K562 (cell line): ENCODE results near the gene MILR1. TPM values are rescaled to one million over a fixed set of nuclear protein-coding genes. Genes with fewer than 3 reads are reported as not detected.

Experiments
- ATAC-seq: fragments of 200-7000 bp; cut with Tn5 transposase; 3 replicates; pipeline ENCODE4 v1.9.1; 2020; ENCODE audit warnings: moderate library complexity
- BruUV-seq: library from RNA; stranded (reverse); fragments of 400-500 nt; replicated peaks from 2 replicates; lab custom pipeline; 2021; lab: Mats Ljungman, UMichigan
- CTCF ChIA-PET: fragments of 300-600 bp; formaldehyde crosslinking; extraction: SDS; loops from one replicate; lab custom pipeline; 2021; ENCODE audit warnings: low intra/inter-chr PET ratio; lab: Yijun Ruan, JAX
- POLR2A ChIA-PET: fragments of 300-600, 350-650 bp; sonication (Branson Sonifier 250); formaldehyde crosslinking; extraction: SDS; loops from one replicate; lab custom pipeline; 2021; ENCODE audit warnings: antibody characterized with exemption, inconsistent platforms; lab: Yijun Ruan, JAX
- DNase-seq, 4 experiments: peaks; one replicate each; pipeline versions ENCODE4 v3.0.0 to v3.0.0-alpha.2; 2011 to 2018; ENCODE audit warnings: low spot score in 3 of 4, mixed read lengths in 3 of 4; ENCODE audit errors: extremely low read depth in 1 of 4
- FAIRE-seq: peaks from 2 replicates; lab custom pipeline; 2011; peaks lifted over from hg19 to GRCh38; lab: Jason Lieb, UNC
- H2AFZ ChIP-seq: 2 replicates; pipeline ENCODE4 v1.6.0; 2011; ENCODE audit warnings: low read depth, low read length, control low read depth, inconsistent platforms
- H3K27ac ChIP-seq: fragments of 200-600 bp; 3 replicates; pipeline ENCODE4 v1.8.0; 2011; ENCODE audit warnings: low read depth, mild to moderate bottlenecking, control low read depth, inconsistent platforms, low read length, moderate library complexity, mixed read lengths; ENCODE audit errors: extremely low read depth
- H3K27me3 ChIP-seq, 2 experiments: fragments of 300-600 bp in 1 of 2; 2 replicates in 1 of 2; 3 replicates in 1 of 2; pipeline versions ENCODE4 v1.6.0 to v1.8.0; 2011; ENCODE audit warnings: inconsistent platforms in 2 of 2, low read length in 2 of 2, mild to moderate bottlenecking in 1 of 2, mixed read lengths in 1 of 2, moderate library complexity in 1 of 2; ENCODE audit not compliant: control insufficient read depth in 2 of 2, insufficient read depth in 2 of 2
- H3K36me3 ChIP-seq: fragments of 300-600 bp; 3 replicates; pipeline ENCODE4 v1.8.0; 2011; ENCODE audit warnings: mild to moderate bottlenecking, low read length, inconsistent platforms; ENCODE audit not compliant: control insufficient read depth, insufficient read depth
- H3K4me1 ChIP-seq, 2 experiments: fragments of 200-600 bp in 1 of 2; replicated peaks in 1 of 2; 2 replicates in 1 of 2; 3 replicates in 1 of 2; pipeline versions ENCODE4 v1.5.1 to v1.8.0; 2011; ENCODE audit warnings: inconsistent platforms in 2 of 2, low read length in 2 of 2, mild to moderate bottlenecking in 1 of 2, mixed read lengths in 1 of 2, moderate library complexity in 1 of 2; ENCODE audit not compliant: control insufficient read depth in 2 of 2, insufficient read depth in 2 of 2
- H3K4me2 ChIP-seq: 2 replicates; pipeline ENCODE4 v1.6.1; 2011; ENCODE audit warnings: low read length, control low read depth, inconsistent platforms, mixed read lengths; ENCODE audit not compliant: insufficient read depth
- H3K4me3 ChIP-seq: fragments of 200-600 bp; sonication (generic), shearing (Covaris generic); 2 replicates; pipeline ENCODE4 v1.5.1; 2016; ENCODE audit warnings: control low read depth, inconsistent platforms
- H3K79me2 ChIP-seq: fragments of 200-600 bp; 3 replicates; pipeline ENCODE4 v1.8.0; 2011; ENCODE audit warnings: low read length, inconsistent platforms; ENCODE audit not compliant: control insufficient read depth, insufficient read depth
- H3K9ac ChIP-seq, 2 experiments: 2 replicates each; pipeline versions ENCODE4 v1.6.0 to v1.6.1; 2011; ENCODE audit warnings: low read depth in 2 of 2, low read length in 2 of 2, control low read depth in 1 of 2, inconsistent platforms in 1 of 2, mild to moderate bottlenecking in 1 of 2, mixed read lengths in 1 of 2; ENCODE audit not compliant: insufficient read depth in 1 of 2
- H3K9me1 ChIP-seq: one replicate; pipeline ENCODE4 v1.6.0; 2011; ENCODE audit warnings: inconsistent platforms, mild to moderate bottlenecking, low read length, moderate library complexity; ENCODE audit not compliant: control insufficient read depth, insufficient read depth
- H3K9me3 ChIP-seq: replicated peaks from 2 replicates; pipeline ENCODE4 v1.5.1; 2011; ENCODE audit warnings: low read depth, low read length, inconsistent platforms; ENCODE audit not compliant: control insufficient read depth, insufficient read depth
- H4K20me1 ChIP-seq: replicated peaks from 2 replicates; pipeline ENCODE4 v1.6.1; 2011; ENCODE audit warnings: low read length, inconsistent platforms, mixed read lengths; ENCODE audit not compliant: control insufficient read depth, insufficient read depth
- CREM ChIP-seq: IDR thresholded peaks from 2 replicates; pipeline ENCODE4 v1.6.1; 2014; ENCODE audit warnings: antibody characterized with exemption, low read depth
- CSDE1 ChIP-seq, 2 experiments: fragments of 450-650 bp; IDR thresholded peaks; 2 replicates each; pipeline ENCODE4 v1.6.1; 2016; ENCODE audit warnings: mild to moderate bottlenecking in 1 of 2
- ELF4 ChIP-seq: fragments of 450-650 bp; formaldehyde crosslinking; IDR thresholded peaks from 2 replicates; pipeline ENCODE4 v1.4.0; 2022; ENCODE audit warnings: missing genetic modification characterization
- ETS2 ChIP-seq: IDR thresholded peaks from 2 replicates; pipeline ENCODE4 v1.6.1; 2016; ENCODE audit warnings: borderline replicate concordance, missing genetic modification characterization, mild to moderate bottlenecking, moderate library complexity, missing compliant biosample characterization; ENCODE audit not compliant: poor library complexity, severe bottlenecking
- KLF1 ChIP-seq: fragments of 450-650 bp; IDR thresholded peaks from 2 replicates; pipeline ENCODE4 v1.6.1; 2016; ENCODE audit warnings: missing genetic modification characterization, missing compliant biosample characterization
- KLF6 ChIP-seq: fragments of 250-450 bp; sonication (Bioruptor Pico); IDR thresholded peaks from 2 replicates; pipeline ENCODE4 v1.4.0; 2020; ENCODE audit warnings: mild to moderate bottlenecking, moderate library complexity, borderline replicate concordance
- MAFF ChIP-seq: IDR thresholded peaks from 2 replicates; pipeline ENCODE4 v1.6.1; 2012; ENCODE audit warnings: low read length, improper control_type of control experiment
- MXI1 ChIP-seq: IDR thresholded peaks from 2 replicates; pipeline ENCODE4 v1.6.1; 2011; ENCODE audit warnings: low read depth, mild to moderate bottlenecking, improper control_type of control experiment, low read length
- NFXL1 ChIP-seq: fragments of 450-650 bp; formaldehyde crosslinking; IDR thresholded peaks from 2 replicates; pipeline ENCODE4 v1.4.0; 2021; ENCODE audit warnings: mild to moderate bottlenecking
- RB1 ChIP-seq: fragments of 450-650 bp; IDR thresholded peaks from 2 replicates; pipeline ENCODE4 v1.6.1; 2017; ENCODE audit warnings: low read depth, mild to moderate bottlenecking
- RBM15 ChIP-seq: fragments of 200-400 bp; formaldehyde crosslinking; IDR thresholded peaks from 2 replicates; pipeline ENCODE4 v1.6.1; 2018; ENCODE audit warnings: mild to moderate bottlenecking, low read length, moderate library complexity; ENCODE audit not compliant: insufficient read depth
- SP1 ChIP-seq: sonication (generic); formaldehyde crosslinking; IDR thresholded peaks from 2 replicates; pipeline ENCODE4 v1.8.1; 2022; ENCODE audit warnings: mild to moderate bottlenecking, missing genetic modification reagents
- YBX1 ChIP-seq: fragments of 450-650 bp; IDR thresholded peaks from 2 replicates; pipeline ENCODE4 v1.7.1; 2016; ENCODE audit warnings: mild to moderate bottlenecking
- ZNF699 ChIP-seq: fragments of 250-450 bp; sonication (Bioruptor Pico); IDR thresholded peaks from 2 replicates; pipeline ENCODE4 v1.8.0; 2021; ENCODE audit warnings: mild to moderate bottlenecking, moderate library complexity; ENCODE audit not compliant: insufficient replicate concordance
- ZNF764 ChIP-seq: fragments of 250-450 bp; sonication (Bioruptor Pico); IDR thresholded peaks from 2 replicates; pipeline ENCODE4 v1.4.0; 2020; ENCODE audit warnings: low read depth, mild to moderate bottlenecking, moderate library complexity
- WGBS: fragments of 100-300 bp; shearing (Covaris generic); methylation state at CpG from one replicate; pipeline ENCODE4 v1.1.6; 2016; ENCODE audit warnings: low coverage, mixed read lengths; ENCODE audit not compliant: insufficient coverage; ENCODE audit errors: missing lambda C conversion rate; 5-methylcytosine and 5-hydroxymethylcytosine counted together
- in situ Hi-C: fragments of 300-500 bp; cut with MboI; formaldehyde crosslinking; loops from 4 replicates; pipeline ENCODE4 v1.15.0; 2018; ENCODE audit warnings: inconsistent platforms, mixed read lengths
- intact Hi-C: fragments of 100-400 bp; cut with micrococcal nuclease; formaldehyde crosslinking; loops from 2 replicates; pipeline ENCODE4 v1.14.2; 2022
- polyA plus RNA-seq, 8 experiments: library from polyadenylated mRNA; depleted of rRNA in 4 of 8; stranded (reverse) in 5 of 8; unstranded in 3 of 8; fragments of >200 nt; fragmentation: Nextera tagmentation in 2 of 8; fragmentation: Illumina TruSeq in 1 of 8; extraction: Ambion mirVana in 2 of 8; extraction: Trizol in 1 of 8; gene quantifications; 2 replicates each; pipeline versions ENCODE4 v1.2.1 to v1.2.3, GENCODE V29; 2011 to 2014; ENCODE audit warnings: inconsistent platforms in 1 of 8, missing spikeins in 1 of 8
- total RNA-seq, 7 experiments: library from RNA; depleted of rRNA in 6 of 7; stranded (reverse); fragments of >200 nt in 6 of 7; fragmentation: Illumina TruSeq in 2 of 7; extraction: Trizol in 2 of 7; gene quantifications; 2 replicates each; pipeline versions ENCODE4 v1.2.1 to v1.2.3, GENCODE V29; 2011 to 2021; ENCODE audit warnings: low replicate concordance in 1 of 7
- TF ChIP-seq, protein P1 (sequence below): fragments of 250-450 bp; sonication (Bioruptor Pico); IDR thresholded peaks from 2 replicates; pipeline ENCODE4 v1.5.0; 2020; ENCODE audit warnings: mild to moderate bottlenecking, borderline replicate concordance
- TF ChIP-seq, protein P2 (sequence below): IDR thresholded peaks from 2 replicates; pipeline ENCODE4 v1.6.1; 2014; ENCODE audit warnings: antibody characterized with exemption

The MILR1 gene
- total and polyA plus RNA-seq, 9 of the 15 experiments (the other 6 are each of a cell fraction or from before 2014, with no cell fraction given) = 3.8 to 14.1 (median 7.1) TPM

DNA sequence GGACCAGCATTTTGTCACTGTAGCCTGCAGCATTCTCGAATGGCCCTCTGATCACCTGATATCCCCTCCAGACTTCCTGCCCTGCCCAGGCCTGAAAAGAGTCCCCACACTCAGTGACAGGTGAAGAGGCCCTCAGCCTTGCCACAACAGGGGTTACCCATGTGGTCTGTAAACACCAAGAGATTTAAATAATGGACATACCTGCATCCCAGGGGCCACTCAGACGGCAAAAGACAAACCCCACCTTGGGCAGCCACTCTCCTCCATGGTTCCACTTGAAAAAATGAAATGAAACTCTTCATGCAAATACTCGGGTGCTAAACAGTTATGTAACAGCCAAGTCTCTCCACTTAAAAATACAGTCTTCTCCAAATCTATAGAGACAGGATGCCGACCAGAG, 35.4 kb upstream of the MILR1 start:
- Histone ChIP-seq H3K27ac (no peak overlapping the region), H2AFZ (no peak overlapping the region), H3K9ac (no peak overlapping the region), H3K9me1 (no peaks in the 10 kb centered on the region), H3K27me3 (no peaks in the 10 kb centered on the region), H3K4me3 (no peak overlapping the region), H4K20me1 (no peaks in the 10 kb centered on the region), H3K79me2 (no peaks in the 10 kb centered on the region), H3K4me2 (no peak overlapping the region), H3K4me1 (peaks cover 0 to 6% of the 10 kb centered on the region in 2 experiments; a peak in 4 of 5 replicates), H3K36me3 (no peaks in the 10 kb centered on the region), H3K9me3 (no peaks in the 10 kb centered on the region)
- 18% methylated on average over 4 of the region's 4 CpGs for WGBS
- in situ Hi-C loops = no loop called here
- no peak for DNase-seq
- FAIRE-seq = no peak
- BruUV-seq = no TSS peak
- ATAC-seq = no peak
- intact Hi-C loops = loop anchor here (10.0 kb wide), 1 partner anchor 509 kb away; no protein-coding TSS in a partner anchor
- ChIA-PET CTCF (no interaction called here), POLR2A (no interaction called here)
- TF ChIP-seq CSDE1 (IDR thresholded peaks at IDR 0.05) = no peak
- no peak for TF ChIP-seq RB1
- TF ChIP-seq ZNF764 (CRISPR knock-in tag) = no peak
- no peak for TF ChIP-seq KLF1
- TF ChIP-seq NFXL1 (CRISPR knock-in tag) = no peak
- no peak for TF ChIP-seq CREM
- TF ChIP-seq KLF6 (CRISPR knock-in tag) = no peak
- TF ChIP-seq MXI1 = no peak
- no peak for TF ChIP-seq RBM15
- no peak for TF ChIP-seq MAFF
- no peak for TF ChIP-seq ELF4 (CRISPR knock-in tag)
- TF ChIP-seq ZNF699 (CRISPR knock-in tag) = no peak
- TF ChIP-seq, protein P1, sequence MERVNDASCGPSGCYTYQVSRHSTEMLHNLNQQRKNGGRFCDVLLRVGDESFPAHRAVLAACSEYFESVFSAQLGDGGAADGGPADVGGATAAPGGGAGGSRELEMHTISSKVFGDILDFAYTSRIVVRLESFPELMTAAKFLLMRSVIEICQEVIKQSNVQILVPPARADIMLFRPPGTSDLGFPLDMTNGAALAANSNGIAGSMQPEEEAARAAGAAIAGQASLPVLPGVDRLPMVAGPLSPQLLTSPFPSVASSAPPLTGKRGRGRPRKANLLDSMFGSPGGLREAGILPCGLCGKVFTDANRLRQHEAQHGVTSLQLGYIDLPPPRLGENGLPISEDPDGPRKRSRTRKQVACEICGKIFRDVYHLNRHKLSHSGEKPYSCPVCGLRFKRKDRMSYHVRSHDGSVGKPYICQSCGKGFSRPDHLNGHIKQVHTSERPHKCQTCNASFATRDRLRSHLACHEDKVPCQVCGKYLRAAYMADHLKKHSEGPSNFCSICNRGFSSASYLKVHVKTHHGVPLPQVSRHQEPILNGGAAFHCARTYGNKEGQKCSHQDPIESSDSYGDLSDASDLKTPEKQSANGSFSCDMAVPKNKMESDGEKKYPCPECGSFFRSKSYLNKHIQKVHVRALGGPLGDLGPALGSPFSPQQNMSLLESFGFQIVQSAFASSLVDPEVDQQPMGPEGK (CRISPR knock-in tag) = no peak
- TF ChIP-seq YBX1 = no peak
- no peak for TF ChIP-seq ETS2 (tag)
- TF ChIP-seq, protein P2, sequence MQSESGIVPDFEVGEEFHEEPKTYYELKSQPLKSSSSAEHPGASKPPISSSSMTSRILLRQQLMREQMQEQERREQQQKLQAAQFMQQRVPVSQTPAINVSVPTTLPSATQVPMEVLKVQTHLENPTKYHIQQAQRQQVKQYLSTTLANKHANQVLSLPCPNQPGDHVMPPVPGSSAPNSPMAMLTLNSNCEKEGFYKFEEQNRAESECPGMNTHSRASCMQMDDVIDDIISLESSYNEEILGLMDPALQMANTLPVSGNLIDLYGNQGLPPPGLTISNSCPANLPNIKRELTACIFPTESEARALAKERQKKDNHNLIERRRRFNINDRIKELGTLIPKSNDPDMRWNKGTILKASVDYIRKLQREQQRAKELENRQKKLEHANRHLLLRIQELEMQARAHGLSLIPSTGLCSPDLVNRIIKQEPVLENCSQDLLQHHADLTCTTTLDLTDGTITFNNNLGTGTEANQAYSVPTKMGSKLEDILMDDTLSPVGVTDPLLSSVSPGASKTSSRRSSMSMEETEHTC = no peak
- TF ChIP-seq SP1 = no peak
